Measurements from ENCODE around the gene GTPBP2. TPM values are rescaled to one million over a fixed set of nuclear protein-coding genes. Genes with fewer than 3 reads are reported as not detected.
A peak's percentile ranks its signal among the peaks of the same experiment; 100 is the strongest.

GTPBP2 gene
- total and polyA plus RNA-seq, 2 of the 13 experiments (the other 11 are each of a cell fraction or from before 2014, with no cell fraction given): 26.9 to 88.2 TPM

GRCh38 chr6:43627008-43627825, 1.8 kb downstream of the GTPBP2 start (continued):
- TF ChIP-seq ZNF407 (CRISPR knock-in tag; IDR thresholded peaks at IDR 0.05; ENCODE audit: not compliant biosample characterization) (no peak), ZBTB33 (CRISPR knock-in tag; IDR thresholded peaks at IDR 0.05) (peak; percentile 60; the same call in 1 of the 2 replicates), KLF11 (CRISPR knock-in tag; IDR thresholded peaks at IDR 0.05) (0 out of 2 replicates have a peak, but pooled peaks have one; percentile 46), PAF1 (CRISPR knock-in tag; IDR thresholded peaks at IDR 0.05) (peak; percentile 26; the same call in 1 of the 2 replicates), ZNF614 (CRISPR knock-in tag; IDR thresholded peaks at IDR 0.05; ENCODE audit: borderline replicate concordance) (0 out of 2 replicates have a peak, but pooled peaks have one; percentile 42), SNAPC5 (CRISPR knock-in tag; IDR thresholded peaks at IDR 0.05; ENCODE audit: borderline replicate concordance) (no peak), ZNF281 (CRISPR knock-in tag; IDR thresholded peaks at IDR 0.05; ENCODE audit: borderline replicate concordance) (no peak), SSRP1 (CRISPR knock-in tag; IDR thresholded peaks at IDR 0.05) (peak; percentile 80), FOXM1 (CRISPR knock-in tag; IDR thresholded peaks at IDR 0.05) (no peak), ATF2 (CRISPR knock-in tag; IDR thresholded peaks at IDR 0.05) (peak; percentile 80; the same call in 1 of the 2 replicates), ZNF615 (CRISPR knock-in tag; IDR thresholded peaks at IDR 0.05; ENCODE audit: borderline replicate concordance) (no peak)
